Stimulated activated CD8-positive, alpha-beta memory T cell treated with anti-CD3 and anti-CD28 coated beads, Interleukin-12 subunit alpha, Interleukin-12 subunit beta, amount 100 ng/mL, for 24 hours (primary cell): Measurements from ENCODE around the gene MCRIP1.

Experiments
- DNase-seq: peaks from one replicate; pipeline ENCODE4 v3.0.0-alpha.2; 2020; ENCODE audit errors: extremely low read depth

MCRIP1 gene

GRCh38 chr17:81803728-81804558, 29.1 kb downstream of the MCRIP1 start, which contains the start of gene GCGR:
GCGR (plus strand) TSS chr17:81804150; CDS start chr17:81809019, 4,869 bp downstream.
- no peak for DNase-seq

GRCh38 chr17:81802856-81803643, 30.0 kb downstream of the MCRIP1 start:
- no peak for DNase-seq

GRCh38 chr17:81802048-81802758, 30.9 kb downstream of the MCRIP1 start:
- DNase-seq = no peak

- no peak for DNase-seq
These were observed 31.8 kb downstream of the MCRIP1 start for GRCh38 chr17:81801327-81801726.

GRCh38 chr17:81794509-81794908, 38.6 kb downstream of the MCRIP1 start:
- DNase-seq = no peak

- DNase-seq = no peak
These were observed 39.0 kb downstream of the MCRIP1 start for GRCh38 chr17:81794074-81794476.

GRCh38 chr17:81792675-81793615, 40.1 kb downstream of the MCRIP1 start:
- DNase-seq = no peak
